Measurements from ENCODE around the gene GRWD1. TPM values are rescaled to one million over a fixed set of nuclear protein-coding genes. Genes with fewer than 3 reads are reported as not detected.

GRWD1 gene
- total and polyA plus RNA-seq, 2 of the 13 experiments (the other 11 are each of a cell fraction or from before 2014, with no cell fraction given): 10.8 to 46.6 TPM

- TF ChIP-seq NFYC (CRISPR knock-in tag; IDR thresholded peaks at IDR 0.05) (no peak), ZNF607 (CRISPR knock-in tag; IDR thresholded peaks at IDR 0.05; ENCODE audit: borderline replicate concordance) (no peak), ATAD3A (CRISPR knock-in tag; IDR thresholded peaks at IDR 0.05) (no peak), HNRNPK (IDR thresholded peaks at IDR 0.05; ENCODE audit: low read depth, low read length, poor library complexity, severe bottlenecking) (peak; percentile 18), NAIF1 (CRISPR knock-in tag; IDR thresholded peaks at IDR 0.05; ENCODE audit: borderline replicate concordance) (no peak)
- Histone ChIP-seq H3K9ac (ENCODE audit: insufficient read depth, low read depth, low read length) (no peak overlapping the region), H3K27ac (ENCODE audit: extremely low read length, insufficient read depth, low read length) (no peak overlapping the region), H3K9me3 (ENCODE audit: low read length) (no peaks in the 10 kb centered on the region), H4K20me1 (ENCODE audit: insufficient read depth, low read length) (no peaks in the 10 kb centered on the region), H3K27me3 (ENCODE audit: control insufficient read depth in 1 of 2, insufficient read depth in 2 of 2, low read length in 2 of 2) (no peaks in the 10 kb centered on the region; a peak in 1 of 5 replicates), H3K4me3 (replicated peaks in 1 of 3; ENCODE audit: insufficient read depth in 1 of 3, low read depth in 2 of 3, low read length in 3 of 3) (no peak overlapping the region), H3K36me3 (replicated peaks in 1 of 2; ENCODE audit: control insufficient read depth in 1 of 2, insufficient read depth in 2 of 2, low read length in 2 of 2) (no peaks in the 10 kb centered on the region), H2AFZ (ENCODE audit: low read length) (no peak overlapping the region), H3K79me2 (ENCODE audit: insufficient read depth, low read length) (no peaks in the 10 kb centered on the region), H3K4me2 (ENCODE audit: low read depth, low read length) (peak overlapping the region; percentile 66; the same call in 1 of the 2 replicates), H3K4me1 (ENCODE audit: insufficient read depth, low read length) (peaks cover 39% of the 10 kb centered on the region)
- DNase-seq (ENCODE audit: low spot score) (peak; percentile 52), ATAC-seq (peak; percentile 49), FAIRE-seq (no peak)
- POLR2A ChIA-PET: no interaction called here
- 51% methylated on average over 14 of the region's 14 CpGs for WGBS (ENCODE audit: low lambda C conversion rate)
- CTCF ChIA-PET (ENCODE audit: low intra/inter-chr PET ratio, low total read pairs): no interaction called here
- in situ Hi-C loops (cut with HindIII; ENCODE audit: extremely low pct_ligation_motif_present, low pct_unique_long_range_greater_than_20kb): no loop called here
- intact Hi-C loops (cut with micrococcal nuclease; ENCODE audit: unreplicated experiment): no loop called here
- BruUV-seq (replicated peaks): no TSS peak
These were observed 30.4 kb upstream of the GRWD1 start for GRCh38 chr19:48415395-48415794.

- peaks cover 39% of the 10 kb centered on the region for H3K4me1 ChIP-seq (ENCODE audit: insufficient read depth, low read length)
- DNase-seq (ENCODE audit: low spot score) (no peak), ATAC-seq (no peak), FAIRE-seq (no peak)
- CTCF ChIA-PET (ENCODE audit: low intra/inter-chr PET ratio, low total read pairs): no interaction called here
- in situ Hi-C loops (cut with HindIII; ENCODE audit: extremely low pct_ligation_motif_present, low pct_unique_long_range_greater_than_20kb) (no loop called here), intact Hi-C loops (cut with micrococcal nuclease; ENCODE audit: unreplicated experiment) (no loop called here)
- POLR2A ChIA-PET: no interaction called here
- 94% methylated on average over 26 of the region's 30 CpGs for WGBS (ENCODE audit: low lambda C conversion rate)
- no peaks in the 10 kb centered on the region for H3K36me3 ChIP-seq (replicated peaks in 1 of 2; ENCODE audit: control insufficient read depth in 1 of 2, insufficient read depth in 2 of 2, low read length in 2 of 2)
- no peak overlapping the region for H2AFZ ChIP-seq (ENCODE audit: low read length)
- no peaks in the 10 kb centered on the region for H4K20me1 ChIP-seq (ENCODE audit: insufficient read depth, low read length)
- no peaks in the 10 kb centered on the region; a peak in 1 of 5 replicates for H3K27me3 ChIP-seq (ENCODE audit: control insufficient read depth in 1 of 2, insufficient read depth in 2 of 2, low read length in 2 of 2)
- TF ChIP-seq MED8 (CRISPR knock-in tag; IDR thresholded peaks at IDR 0.05; ENCODE audit: insufficient replicate concordance) (no peak), GLMP (CRISPR knock-in tag; IDR thresholded peaks at IDR 0.05; ENCODE audit: borderline replicate concordance) (no peak), LBX2 (CRISPR knock-in tag; IDR thresholded peaks at IDR 0.05; ENCODE audit: borderline replicate concordance) (no peak), GMEB1 (CRISPR knock-in tag; IDR thresholded peaks at IDR 0.05; ENCODE audit: borderline replicate concordance) (no peak), NRL (CRISPR knock-in tag; IDR thresholded peaks at IDR 0.05; ENCODE audit: borderline replicate concordance) (no peak), SIN3B (IDR thresholded peaks at IDR 0.05; ENCODE audit: low read length) (no peak), POLR2AphosphoS5 (IDR thresholded peaks at IDR 0.05; ENCODE audit: low read depth, low read length) (no peak), CCAR2 (optimal IDR thresholded peaks at IDR 0.05; ENCODE audit: low read depth, low read length) (no peak), EEA1 (CRISPR knock-in tag; IDR thresholded peaks at IDR 0.05; ENCODE audit: borderline replicate concordance) (no peak), SP2 (CRISPR knock-in tag; IDR thresholded peaks at IDR 0.05) (no peak)
- no peak overlapping the region for H3K4me3 ChIP-seq (replicated peaks in 1 of 3; ENCODE audit: insufficient read depth in 1 of 3, low read depth in 2 of 3, low read length in 3 of 3)
- no peak overlapping the region for H3K4me2 ChIP-seq (ENCODE audit: low read depth, low read length)
- no TSS peak for BruUV-seq (replicated peaks)
- H3K27ac ChIP-seq (ENCODE audit: extremely low read length, insufficient read depth, low read length): no peak overlapping the region
- H3K79me2 ChIP-seq (ENCODE audit: insufficient read depth, low read length): no peaks in the 10 kb centered on the region
- H3K9ac ChIP-seq (ENCODE audit: insufficient read depth, low read depth, low read length): no peak overlapping the region
- no peaks in the 10 kb centered on the region for H3K9me3 ChIP-seq (ENCODE audit: low read length)
These were observed 30.0 kb upstream of the GRWD1 start for GRCh38 chr19:48415806-48416221.

Measured in HepG2 (cell line).